OCI-LY1 (cell line): ENCODE results near the gene IPCEF1.

Experiments used
- H2AFZ ChIP-seq: fragments of 200-600 bp; sonication (generic), shearing (Covaris generic); 2 replicates; pipeline ENCODE4 v1.6.0; 2014; ENCODE audit warnings: antibody characterized with exemption, mild to moderate bottlenecking, low read length
- H3F3A ChIP-seq: fragments of 200-600 bp; sonication (generic), shearing (Covaris generic); 2 replicates; pipeline ENCODE4 v1.6.0; 2014; ENCODE audit warnings: mild to moderate bottlenecking, antibody characterized with exemption, low read length, moderate library complexity; ENCODE audit not compliant: insufficient read depth
- H3K27ac ChIP-seq: fragments of 200-600 bp; sonication (generic); 2 replicates; pipeline ENCODE4 v1.5.1; 2014; ENCODE audit warnings: low read length, mixed run types, mild to moderate bottlenecking, low read depth; ENCODE audit not compliant: poor library complexity, severe bottlenecking
- H3K27me3 ChIP-seq: fragments of 200-600 bp; sonication (generic); 2 replicates; pipeline ENCODE4 v1.6.0; 2014; ENCODE audit warnings: antibody characterized with exemption, mild to moderate bottlenecking, low read length, moderate library complexity; ENCODE audit not compliant: insufficient read depth
- H3K36me3 ChIP-seq: fragments of 200-600 bp; sonication (generic); 2 replicates; pipeline ENCODE4 v1.6.1; 2014; ENCODE audit warnings: mild to moderate bottlenecking, antibody characterized with exemption, low read length, moderate library complexity, mixed read lengths; ENCODE audit not compliant: insufficient read depth
- H3K4me1 ChIP-seq: fragments of 200-600 bp; sonication (generic); 2 replicates; pipeline ENCODE4 v1.5.1; 2014; ENCODE audit warnings: mild to moderate bottlenecking, low read length, moderate library complexity; ENCODE audit not compliant: insufficient read depth, severe bottlenecking
- H3K4me2 ChIP-seq: fragments of 200-600 bp; sonication (generic), shearing (Covaris generic); 2 replicates; pipeline ENCODE4 v1.6.1; 2014; ENCODE audit warnings: low read length
- H3K4me3 ChIP-seq: fragments of 200-600 bp; sonication (generic); 2 replicates; pipeline ENCODE4 v1.5.1; 2014; ENCODE audit warnings: low read length, low read depth, mild to moderate bottlenecking, mixed read lengths; ENCODE audit not compliant: poor library complexity, severe bottlenecking
- H3K79me2 ChIP-seq: fragments of 200-600 bp; shearing (Covaris generic); 2 replicates; pipeline ENCODE4 v1.6.1; 2016; ENCODE audit warnings: mixed run types, low read length, mixed read lengths; ENCODE audit not compliant: insufficient read depth
- H3K9ac ChIP-seq: fragments of 200-600 bp; sonication (generic), shearing (Covaris generic); 2 replicates; pipeline ENCODE4 v1.6.1; 2014; ENCODE audit warnings: mild to moderate bottlenecking, low read length, mixed read lengths
- H3K9me2 ChIP-seq: fragments of 200-600 bp; sonication (generic), shearing (Covaris generic); 2 replicates; pipeline ENCODE4 v1.6.1; 2014; ENCODE audit warnings: low read depth, mild to moderate bottlenecking, low read length, mixed read lengths
- H3K9me3 ChIP-seq: fragments of 200-600 bp; shearing (Covaris generic); 2 replicates; pipeline ENCODE4 v1.6.1; 2014; ENCODE audit warnings: low read length, mixed read lengths
- H4K20me1 ChIP-seq: fragments of 200-600 bp; sonication (generic), shearing (Covaris generic); 2 replicates; pipeline ENCODE4 v1.6.0; 2016; ENCODE audit warnings: mild to moderate bottlenecking, low read length; ENCODE audit not compliant: insufficient read depth
- CTCF ChIP-seq: fragments of 200-600 bp; sonication (generic), shearing (Covaris generic); IDR thresholded peaks from 2 replicates; pipeline ENCODE4 v1.5.1; 2017; ENCODE audit warnings: mild to moderate bottlenecking, antibody characterized with exemption, low read length, moderate library complexity, mixed read lengths
- EZH2 ChIP-seq: fragments of 200-600 bp; sonication (generic), shearing (Covaris generic); IDR thresholded peaks from 2 replicates; pipeline ENCODE4 v1.8.0; 2017; ENCODE audit warnings: borderline replicate concordance, mixed run types, mild to moderate bottlenecking, antibody characterized with exemption, low read length, moderate library complexity, mixed read lengths

The IPCEF1 gene

GRCh38 chr6:154113392-154113791 is 243.2 kb downstream of the IPCEF1 start:
- H3K36me3 ChIP-seq = no peaks in the 10 kb centered on the region
- H4K20me1 ChIP-seq = no peaks in the 10 kb centered on the region
- no peaks in the 10 kb centered on the region for H3K9me2 ChIP-seq
- H3K27me3 ChIP-seq = no peaks in the 10 kb centered on the region
- H3K9me3 ChIP-seq = no peaks in the 10 kb centered on the region
- no peak overlapping the region for H3K27ac ChIP-seq
- no peak overlapping the region for H3K9ac ChIP-seq
- no peaks in the 10 kb centered on the region for H3K4me1 ChIP-seq
- H3K79me2 ChIP-seq = no peaks in the 10 kb centered on the region
- H3K4me3 ChIP-seq = no peak overlapping the region
- no peaks in the 10 kb centered on the region for H3F3A ChIP-seq
- TF ChIP-seq EZH2 = no peak
- H3K4me2 ChIP-seq = no peak overlapping the region
- H2AFZ ChIP-seq = no peak overlapping the region

GRCh38 chr6:154112181-154112809 is 244.3 kb downstream of the IPCEF1 start:
- Histone ChIP-seq H3F3A (no peaks in the 10 kb centered on the region), H3K27me3 (no peaks in the 10 kb centered on the region), H3K9me2 (no peaks in the 10 kb centered on the region), H3K4me3 (no peak overlapping the region), H3K9ac (no peak overlapping the region), H3K4me2 (no peak overlapping the region), H4K20me1 (no peaks in the 10 kb centered on the region), H3K4me1 (no peaks in the 10 kb centered on the region), H3K79me2 (no peaks in the 10 kb centered on the region), H3K27ac (no peak overlapping the region), H3K9me3 (no peaks in the 10 kb centered on the region), H3K36me3 (no peaks in the 10 kb centered on the region), H2AFZ (no peak overlapping the region)
- TF ChIP-seq CTCF (no peak), EZH2 (no peak)

GRCh38 chr6:154111025-154111424 is 245.6 kb downstream of the IPCEF1 start:
- no peaks in the 10 kb centered on the region for H3K4me1 ChIP-seq
- no peaks in the 10 kb centered on the region for H4K20me1 ChIP-seq
- no peak overlapping the region for H3K27ac ChIP-seq
- no peaks in the 10 kb centered on the region for H3K9me3 ChIP-seq
- H3K9ac ChIP-seq = no peak overlapping the region
- H3K36me3 ChIP-seq = no peaks in the 10 kb centered on the region
- H3K4me2 ChIP-seq = no peak overlapping the region
- H3K79me2 ChIP-seq = no peaks in the 10 kb centered on the region
- H2AFZ ChIP-seq = no peak overlapping the region
- no peaks in the 10 kb centered on the region for H3F3A ChIP-seq
- H3K27me3 ChIP-seq = no peaks in the 10 kb centered on the region
- no peaks in the 10 kb centered on the region for H3K9me2 ChIP-seq
- TF ChIP-seq CTCF = no peak
- TF ChIP-seq EZH2 = no peak
- H3K4me3 ChIP-seq = no peak overlapping the region

- Histone ChIP-seq H3K4me3 (no peak overlapping the region), H2AFZ (no peak overlapping the region), H3K27me3 (no peaks in the 10 kb centered on the region), H3K4me2 (no peak overlapping the region), H3K4me1 (no peaks in the 10 kb centered on the region), H4K20me1 (no peaks in the 10 kb centered on the region), H3K9ac (no peak overlapping the region), H3F3A (no peaks in the 10 kb centered on the region), H3K27ac (no peak overlapping the region), H3K36me3 (no peaks in the 10 kb centered on the region), H3K9me3 (no peaks in the 10 kb centered on the region), H3K9me2 (no peaks in the 10 kb centered on the region), H3K79me2 (no peaks in the 10 kb centered on the region)
- TF ChIP-seq CTCF = no peak
- TF ChIP-seq EZH2 = no peak
These were observed 250.4 kb downstream of the IPCEF1 start for GRCh38 chr6:154106251-154106650.
